SK-N-SH treated with all-trans-retinoic acid at 6 μM for 48 hours (cell line): Measurements from ENCODE around the gene DNAI7.

Experiments
- ATAC-seq: fragments of 200-7000 bp; cut with Tn5 transposase; 3 replicates; pipeline ENCODE4 v1.9.1; 2020; ENCODE audit warnings: mild to moderate bottlenecking, moderate library complexity
- ARNTL ChIP-seq: fragments of 450-650 bp; formaldehyde crosslinking; IDR thresholded peaks from 2 replicates; pipeline ENCODE4 v1.5.0; 2020; ENCODE audit warnings: low read depth, mild to moderate bottlenecking, moderate library complexity, borderline replicate concordance
- BACH2 ChIP-seq: fragments of 250-450 bp; sonication (Bioruptor Pico); IDR thresholded peaks from 2 replicates; pipeline ENCODE4 v1.9.0; 2021; ENCODE audit warnings: mild to moderate bottlenecking, borderline replicate concordance
- CSRNP3 ChIP-seq: fragments of 250-450 bp; sonication (Bioruptor Pico); IDR thresholded peaks from 2 replicates; pipeline ENCODE4 v1.5.1; 2021; ENCODE audit warnings: mild to moderate bottlenecking, moderate library complexity
- ESRRG ChIP-seq: fragments of 250-450 bp; sonication (Bioruptor Pico); IDR thresholded peaks from 2 replicates; pipeline ENCODE4 v1.6.1; 2021; ENCODE audit warnings: mild to moderate bottlenecking
- ISL1 ChIP-seq: fragments of 250-450 bp; sonication (Bioruptor Pico); IDR thresholded peaks from 2 replicates; pipeline ENCODE4 v2.1.2; 2022; ENCODE audit warnings: mild to moderate bottlenecking, moderate library complexity
- OSR1 ChIP-seq: fragments of 250-450 bp; sonication (Bioruptor Pico); IDR thresholded peaks from 2 replicates; pipeline ENCODE4 v1.8.0; 2022; ENCODE audit warnings: moderate library complexity, mild to moderate bottlenecking, inconsistent platforms
- PPARA ChIP-seq: fragments of 250-450 bp; sonication (Bioruptor Pico); IDR thresholded peaks from 2 replicates; pipeline ENCODE4 v1.5.0; 2020; ENCODE audit warnings: mild to moderate bottlenecking, borderline replicate concordance
- RARB ChIP-seq: fragments of 250-450 bp; sonication (Bioruptor Pico); IDR thresholded peaks from 2 replicates; pipeline ENCODE4 v1.8.0; 2021; ENCODE audit warnings: mild to moderate bottlenecking, moderate library complexity
- SNAI2 ChIP-seq: fragments of 250-450 bp; sonication (Bioruptor Pico); IDR thresholded peaks from 2 replicates; pipeline ENCODE4 v1.5.0; 2020; ENCODE audit warnings: mild to moderate bottlenecking, moderate library complexity
- TCF4 ChIP-seq: fragments of 250-450 bp; sonication (Bioruptor Pico); IDR thresholded peaks from 2 replicates; pipeline ENCODE4 v1.8.0; 2021; ENCODE audit warnings: mild to moderate bottlenecking, moderate library complexity, borderline replicate concordance
- TOX ChIP-seq: fragments of 250-450 bp; sonication (Bioruptor Pico); IDR thresholded peaks from 2 replicates; pipeline ENCODE4 v1.8.0; 2021; ENCODE audit warnings: mild to moderate bottlenecking, moderate library complexity, borderline replicate concordance
- TSHZ2 ChIP-seq: fragments of 250-450 bp; sonication (Bioruptor Pico); IDR thresholded peaks from 2 replicates; pipeline ENCODE4 v1.5.0; 2020; ENCODE audit warnings: mild to moderate bottlenecking, moderate library complexity
- ZC3H10 ChIP-seq: fragments of 250-450 bp; sonication (Bioruptor Pico); IDR thresholded peaks from 2 replicates; pipeline ENCODE4 v1.5.1; 2021; ENCODE audit warnings: mild to moderate bottlenecking, moderate library complexity
- ZFP3 ChIP-seq: fragments of 250-450 bp; sonication (Bioruptor Pico); IDR thresholded peaks from 2 replicates; pipeline ENCODE4 v1.5.0; 2020; ENCODE audit warnings: mild to moderate bottlenecking, moderate library complexity
- ZFP30 ChIP-seq: fragments of 450-650 bp; formaldehyde crosslinking; IDR thresholded peaks from 2 replicates; pipeline ENCODE4 v1.5.0; 2022; ENCODE audit warnings: mild to moderate bottlenecking, moderate library complexity
- ZNF565 ChIP-seq: fragments of 450-650 bp; formaldehyde crosslinking; conservative IDR thresholded peaks from 2 replicates; pipeline ENCODE4 v1.5.0; 2020; ENCODE audit warnings: low read depth, mild to moderate bottlenecking, moderate library complexity
- ZNF70 ChIP-seq: fragments of 450-650 bp; formaldehyde crosslinking; IDR thresholded peaks from 2 replicates; pipeline ENCODE4 v1.5.0; 2020; ENCODE audit warnings: mild to moderate bottlenecking, moderate library complexity
- ZNF8 ChIP-seq: fragments of 450-650 bp; formaldehyde crosslinking; IDR thresholded peaks from 2 replicates; pipeline ENCODE4 v1.5.0; 2020; ENCODE audit warnings: mild to moderate bottlenecking, moderate library complexity
- TF ChIP-seq, protein P1 (sequence below): fragments of 250-450 bp; sonication (Bioruptor Pico); IDR thresholded peaks from 2 replicates; pipeline ENCODE4 v1.8.0; 2021; ENCODE audit warnings: low read depth, mild to moderate bottlenecking, moderate library complexity, borderline replicate concordance

The DNAI7 gene

DNA sequence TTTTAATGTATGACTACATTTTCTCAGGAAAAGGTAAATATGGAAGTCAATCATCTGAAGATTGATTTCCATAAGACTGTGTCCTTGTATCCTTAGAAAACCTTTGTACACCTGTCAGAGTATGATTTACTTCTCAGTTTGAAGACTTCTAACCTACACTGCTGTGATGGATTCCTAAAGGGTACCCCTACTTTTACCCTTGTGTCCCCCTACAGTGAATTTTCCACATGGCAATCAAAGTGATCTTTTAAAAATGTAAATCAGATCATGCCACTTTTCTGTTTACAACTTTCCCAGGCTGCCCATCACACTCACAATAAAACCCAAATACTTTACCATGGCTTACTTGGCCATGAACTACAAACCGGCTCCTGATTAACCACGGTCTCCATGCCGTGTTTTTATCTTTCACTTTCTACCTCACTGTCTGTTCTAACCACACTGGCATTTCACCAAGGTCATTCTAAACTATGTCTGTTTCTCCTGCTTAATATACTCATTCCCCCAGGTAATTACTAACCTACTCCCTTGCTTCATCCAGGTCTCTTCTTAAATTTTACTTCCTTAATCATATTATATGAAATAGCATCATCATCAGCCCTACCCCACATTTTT lies 8.1 kb downstream of the DNAI7 start:
- ATAC-seq: no peak
- TF ChIP-seq PPARA (no peak), CSRNP3 (CRISPR knock-in tag) (no peak), ZNF70 (CRISPR knock-in tag) (no peak), ISL1 (CRISPR knock-in tag) (no peak), BACH2 (CRISPR knock-in tag) (no peak), ZC3H10 (CRISPR knock-in tag) (no peak), ZNF8 (CRISPR knock-in tag) (no peak), SNAI2 (CRISPR knock-in tag) (no peak), ZFP30 (CRISPR knock-in tag) (no peak), RARB (CRISPR knock-in tag) (no peak), TCF4 (CRISPR knock-in tag) (no peak), ARNTL (CRISPR knock-in tag) (no peak), ZFP3 (no peak), TSHZ2 (CRISPR knock-in tag) (no peak), ESRRG (CRISPR knock-in tag) (no peak)
- TF ChIP-seq, protein P1, sequence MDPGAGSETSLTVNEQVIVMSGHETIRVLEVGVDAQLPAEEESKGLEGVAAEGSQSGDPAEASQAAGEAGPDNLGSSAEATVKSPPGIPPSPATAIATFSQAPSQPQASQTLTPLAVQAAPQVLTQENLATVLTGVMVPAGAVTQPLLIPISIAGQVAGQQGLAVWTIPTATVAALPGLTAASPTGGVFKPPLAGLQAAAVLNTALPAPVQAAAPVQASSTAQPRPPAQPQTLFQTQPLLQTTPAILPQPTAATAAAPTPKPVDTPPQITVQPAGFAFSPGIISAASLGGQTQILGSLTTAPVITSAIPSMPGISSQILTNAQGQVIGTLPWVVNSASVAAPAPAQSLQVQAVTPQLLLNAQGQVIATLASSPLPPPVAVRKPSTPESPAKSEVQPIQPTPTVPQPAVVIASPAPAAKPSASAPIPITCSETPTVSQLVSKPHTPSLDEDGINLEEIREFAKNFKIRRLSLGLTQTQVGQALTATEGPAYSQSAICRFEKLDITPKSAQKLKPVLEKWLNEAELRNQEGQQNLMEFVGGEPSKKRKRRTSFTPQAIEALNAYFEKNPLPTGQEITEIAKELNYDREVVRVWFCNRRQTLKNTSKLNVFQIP (CRISPR knock-in tag): no peak

- TF ChIP-seq TSHZ2 (CRISPR knock-in tag) (no peak), ARNTL (CRISPR knock-in tag) (no peak), ZNF565 (CRISPR knock-in tag) (no peak), ZFP3 (no peak), ESRRG (CRISPR knock-in tag) (no peak), OSR1 (CRISPR knock-in tag) (no peak), TOX (CRISPR knock-in tag) (no peak), TCF4 (CRISPR knock-in tag) (no peak), PPARA (no peak)
- ATAC-seq: no peak
Observed at GRCh38 chr12:25186038-25186787, 8.7 kb downstream of the DNAI7 start.

- no peak for ATAC-seq
- TF ChIP-seq OSR1 (CRISPR knock-in tag) (no peak), ZC3H10 (CRISPR knock-in tag) (no peak), ISL1 (CRISPR knock-in tag) (no peak), ESRRG (CRISPR knock-in tag) (no peak), CSRNP3 (CRISPR knock-in tag) (no peak), ARNTL (CRISPR knock-in tag) (no peak)
Observed at GRCh38 chr12:25184132-25184531, 10.8 kb downstream of the DNAI7 start.
